K562 treated with DMSO at 1 percent for 4 hours (cell line): ENCODE results near the gene CYP2A7. TPM values are rescaled to one million over a fixed set of nuclear protein-coding genes. Genes with fewer than 3 reads are reported as not detected.

Source experiments
- total RNA-seq: library from RNA; unstranded; fragments of 300-600 nt; gene quantifications from 2 replicates; pipeline ENCODE4 v1.2.3, GENCODE V29; 2022; ENCODE audit not compliant: insufficient read depth

Gene CYP2A7
- not detected in 2 replicates for total RNA-seq

GRCh38 chr19:40882062-40882461, at the start of gene CYP2A7:
Gene CYP2A7, minus strand, starts transcription at chr19:40882231. Its CDS starts 21 bp downstream, at chr19:40882210.

GRCh38 chr19:40850277-40850676, 31.8 kb downstream of the CYP2A7 start, which contains the start of gene CYP2A6:
Gene CYP2A6, minus strand, starts transcription at chr19:40850447. Its CDS starts 21 bp downstream, at chr19:40850426.

Other genes with a start within 250 kb of the CYP2A7 start
- 24.5 TPM in 2 replicates for gene NUMBL, start 191.6 kb downstream of the CYP2A7 start, total RNA-seq
- gene COQ8B, start 165.3 kb downstream of the CYP2A7 start, total RNA-seq = 14.3 and 21.5 TPM in 2 replicates
- 13.7 and 15.3 TPM in 2 replicates for gene ITPKC, start 165.1 kb downstream of the CYP2A7 start, total RNA-seq
- 9.3 and 13.2 TPM in 2 replicates for gene ACTMAP, start 131.8 kb downstream of the CYP2A7 start, total RNA-seq
- gene SNRPA, start 131.0 kb downstream of the CYP2A7 start, total RNA-seq = 100 and 116 TPM in 2 replicates
- gene MIA, start 106.7 kb downstream of the CYP2A7 start, total RNA-seq = not detected in 2 replicates
- gene RAB4B, start 104.0 kb downstream of the CYP2A7 start, total RNA-seq = 26.9 and 33.3 TPM in 2 replicates
- gene EGLN2, start 83.0 kb downstream of the CYP2A7 start, total RNA-seq = 107 and 114 TPM in 2 replicates
- not detected in 2 replicates for gene CYP2A6, start 31.8 kb downstream of the CYP2A7 start, total RNA-seq
- gene CYP2B6, start 109.1 kb upstream of the CYP2A7 start, total RNA-seq = not detected in 2 replicates
- not detected in 2 replicates for gene CYP2A13, start 206.2 kb upstream of the CYP2A7 start, total RNA-seq
- 1.0 TPM in 1 of 2 replicates, not detected in the other for gene CYP2F1, start 232.2 kb upstream of the CYP2A7 start, total RNA-seq